Ovary (tissue), 3 donors: ENCODE measurements around the gene RHBDL1.

ENCODE experiments used
- CTCF ChIP-seq, 3 donors: fragments of 450-650 bp in 2 of 3; fragments of 200-600 bp in 1 of 3; IDR thresholded peaks; one replicate each; pipeline versions ENCODE4 v1.5.1 to v1.8.0; 2016 to 2022; ENCODE audit warnings: antibody characterized with exemption in 3 of 3, mild to moderate bottlenecking in 1 of 3
- EP300 ChIP-seq: sonication (generic); formaldehyde crosslinking; IDR thresholded peaks from one replicate; pipeline ENCODE4 v1.6.1; 2017; ENCODE audit warnings: antibody characterized with exemption
- donor health status: DM: no; HTN: no; CAD: no.

- no peak for TF ChIP-seq CTCF (IDR thresholded peaks at IDR 0.05)
- TF ChIP-seq EP300: no peak
Measured at GRCh38 chr16:722835-723633, 47.6 kb downstream of the RHBDL1 start.
